Psoas muscle (tissue), 8 donors: Measurements from ENCODE around the gene DRD5. TPM values are rescaled to one million over a fixed set of nuclear protein-coding genes. Genes with fewer than 3 reads are reported as not detected.

ENCODE experiments used
- ATAC-seq, 4 donors: fragments of 200-7000 bp; cut with Tn5 transposase; one replicate each; pipeline ENCODE4 v1.9.1; 2020; ENCODE audit warnings: moderate library complexity in 3 of 4, mild to moderate bottlenecking in 2 of 4
- DNase-seq, 2 donors: peaks; one replicate each; pipeline ENCODE4 v3.0.0-alpha.2; 2020
- H3K27ac ChIP-seq: fragments of 200-600 bp; one replicate; pipeline ENCODE4 v1.8.0; 2022
- H3K27me3 ChIP-seq, 3 donors: fragments of 200-600 bp in 1 of 3; one replicate each; pipeline versions ENCODE4 v1.6.1 to v1.8.0; 2013 to 2022; ENCODE audit warnings: low read length in 2 of 3, mild to moderate bottlenecking in 2 of 3, moderate library complexity in 1 of 3; ENCODE audit not compliant: insufficient read depth in 3 of 3
- H3K36me3 ChIP-seq, 2 donors: fragments of 200-600 bp in 1 of 2; one replicate each; pipeline versions ENCODE4 v1.6.1 to v1.8.0; 2013 to 2022; ENCODE audit warnings: low read depth in 1 of 2, mild to moderate bottlenecking in 1 of 2, moderate library complexity in 1 of 2; ENCODE audit not compliant: insufficient read depth in 1 of 2
- H3K4me1 ChIP-seq: fragments of 200-600 bp; one replicate; pipeline ENCODE4 v1.8.0; 2022
- H3K4me3 ChIP-seq: fragments of 200-600 bp; one replicate; pipeline ENCODE4 v1.8.0; 2022; ENCODE audit warnings: mild to moderate bottlenecking
- H3K9me3 ChIP-seq: fragments of 200-600 bp; one replicate; pipeline ENCODE4 v1.8.0; 2022
- WGBS, 3 donors: extraction: QIAGEN DNeasy Blood & Tissue Kit; methylation state at CpG; one replicate each; pipeline versions ENCODE4 v1.1.6 to v1.1.7; 2013; 5-methylcytosine and 5-hydroxymethylcytosine counted together
- intact Hi-C, 2 donors: fragments of 100-400 bp; cut with DNase I; formaldehyde crosslinking; loops; one replicate each; pipeline versions ENCODE4 v1.11.0 to v1.14.2; 2022
- polyA plus RNA-seq, 3 donors: library from polyadenylated mRNA; stranded (reverse); fragments of 200-250 nt; gene quantifications; one replicate each; pipeline ENCODE4 v1.2.3, GENCODE V29; 2013
- total RNA-seq, 4 donors: library from RNA; stranded (reverse); fragmentation: NEBNext Ultra II Directional in 2 of 4; extraction: Animal tissue kit (Norgen Biotek cat#: 25700) in 2 of 4; gene quantifications; one replicate each; pipeline versions ENCODE4 v1.2.1 to v1.2.4, GENCODE V29; 2021 to 2023
- TF ChIP-seq, protein P1 (sequence below): fragments of 200-600 bp; IDR thresholded peaks from one replicate; pipeline ENCODE4 v1.8.0; 2022; ENCODE audit warnings: antibody characterized with exemption
- donor health status: healthy with polysubstance abuse.
- donor health status: DM: no; HTN: no; CAD: no; lungs with moderate emphysema.
- donor health status: Bipolar disorder and iron deficiency.
- donor health status: healthy.
- donor health status: DM: yes; HTN: yes; CAD: no.
- donor health status: DM: no; HTN: no; CAD: no.
- donor health status: DM: no; HTN: no; CAD: no.
- donor health status: DM: yes; HTN: yes; CAD: no.

DRD5 gene
- total and polyA plus RNA-seq, 7 donors = not detected

DNA sequence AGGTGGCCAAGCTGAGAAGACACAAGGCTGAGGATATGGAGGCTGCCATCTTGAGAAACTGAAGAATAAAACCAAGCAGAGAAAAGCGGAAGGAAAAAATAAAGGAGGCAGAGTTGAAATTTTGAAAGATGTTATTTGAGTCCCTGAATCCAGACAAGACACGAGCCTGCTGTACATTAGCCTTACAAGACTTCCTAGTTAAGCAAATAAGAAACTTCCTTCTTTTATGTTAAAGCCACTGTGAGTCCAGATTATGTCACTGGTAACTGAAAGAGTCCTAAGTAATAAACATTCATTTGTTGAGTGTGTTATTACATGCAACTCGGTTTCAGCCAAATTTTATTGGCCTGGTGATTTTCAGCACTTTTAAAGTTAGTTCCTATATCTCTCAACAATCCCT is 30.4 kb downstream of the DRD5 start:
- no peaks in the 10 kb centered on the region for H3K4me1 ChIP-seq
- 84 to 88% (median 84%) methylated on average over 3 of the region's 3 CpGs for WGBS, 3 donors
- H3K9me3 ChIP-seq = no peaks in the 10 kb centered on the region
- TF ChIP-seq, protein P1, sequence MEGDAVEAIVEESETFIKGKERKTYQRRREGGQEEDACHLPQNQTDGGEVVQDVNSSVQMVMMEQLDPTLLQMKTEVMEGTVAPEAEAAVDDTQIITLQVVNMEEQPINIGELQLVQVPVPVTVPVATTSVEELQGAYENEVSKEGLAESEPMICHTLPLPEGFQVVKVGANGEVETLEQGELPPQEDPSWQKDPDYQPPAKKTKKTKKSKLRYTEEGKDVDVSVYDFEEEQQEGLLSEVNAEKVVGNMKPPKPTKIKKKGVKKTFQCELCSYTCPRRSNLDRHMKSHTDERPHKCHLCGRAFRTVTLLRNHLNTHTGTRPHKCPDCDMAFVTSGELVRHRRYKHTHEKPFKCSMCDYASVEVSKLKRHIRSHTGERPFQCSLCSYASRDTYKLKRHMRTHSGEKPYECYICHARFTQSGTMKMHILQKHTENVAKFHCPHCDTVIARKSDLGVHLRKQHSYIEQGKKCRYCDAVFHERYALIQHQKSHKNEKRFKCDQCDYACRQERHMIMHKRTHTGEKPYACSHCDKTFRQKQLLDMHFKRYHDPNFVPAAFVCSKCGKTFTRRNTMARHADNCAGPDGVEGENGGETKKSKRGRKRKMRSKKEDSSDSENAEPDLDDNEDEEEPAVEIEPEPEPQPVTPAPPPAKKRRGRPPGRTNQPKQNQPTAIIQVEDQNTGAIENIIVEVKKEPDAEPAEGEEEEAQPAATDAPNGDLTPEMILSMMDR = no peak
- intact Hi-C loops = no loop called here
- DNase-seq (no peak), ATAC-seq (no peak)
- no peak overlapping the region for H3K4me3 ChIP-seq
- no peaks in the 10 kb centered on the region for H3K27me3 ChIP-seq
- H3K27ac ChIP-seq = no peak overlapping the region
- no peaks in the 10 kb centered on the region for H3K36me3 ChIP-seq

DNA sequence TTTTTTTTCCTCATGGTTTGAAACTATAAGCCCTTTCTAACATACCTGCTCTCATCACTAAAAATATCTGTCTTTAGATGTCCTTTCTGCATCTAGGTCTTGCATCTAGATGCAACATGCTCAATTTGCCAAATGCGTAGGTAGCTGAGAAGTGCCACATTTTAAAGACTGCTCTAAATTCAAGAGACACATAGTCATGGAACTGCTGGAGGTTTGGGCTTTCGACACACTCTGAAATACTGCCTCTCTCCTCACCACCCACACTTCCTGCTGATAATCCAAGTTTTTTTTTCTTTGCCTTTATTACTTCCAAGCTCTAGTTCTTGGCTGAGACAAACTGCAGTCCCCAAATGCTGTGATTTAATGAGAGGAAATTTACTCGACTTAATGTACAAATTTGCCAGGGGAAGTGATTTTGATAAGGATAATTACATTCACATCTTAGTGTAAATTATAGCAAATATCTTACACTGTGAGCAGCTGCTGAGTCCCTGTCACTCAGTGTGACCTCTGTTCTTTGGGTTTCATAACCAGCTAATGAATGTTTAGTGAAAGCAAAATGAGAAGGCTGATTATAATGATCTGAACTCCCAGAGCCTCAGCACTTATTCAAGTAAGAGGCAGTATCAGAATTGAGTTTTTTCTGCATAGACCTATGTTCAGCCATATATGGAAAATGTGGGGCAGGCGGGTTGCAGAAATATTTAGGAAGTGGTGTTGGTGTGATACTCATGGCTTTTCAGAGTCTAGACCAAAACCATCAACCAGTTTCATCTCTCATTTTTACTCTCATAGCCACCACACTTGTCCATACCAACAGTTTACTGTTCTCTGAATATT is 31.3 kb downstream of the DRD5 start:
- DNase-seq (no peak), ATAC-seq (no peak)
- H3K36me3 ChIP-seq = no peaks in the 10 kb centered on the region
- no peak overlapping the region for H3K27ac ChIP-seq
- no peaks in the 10 kb centered on the region for H3K4me1 ChIP-seq
- TF ChIP-seq, protein P1 = no peak
- H3K9me3 ChIP-seq = no peaks in the 10 kb centered on the region
- 37 to 42% (median 41%) methylated on average over 4 of the region's 4 CpGs for WGBS, 3 donors
- no peaks in the 10 kb centered on the region for H3K27me3 ChIP-seq
- intact Hi-C loops = no loop called here
- no peak overlapping the region for H3K4me3 ChIP-seq

DNA sequence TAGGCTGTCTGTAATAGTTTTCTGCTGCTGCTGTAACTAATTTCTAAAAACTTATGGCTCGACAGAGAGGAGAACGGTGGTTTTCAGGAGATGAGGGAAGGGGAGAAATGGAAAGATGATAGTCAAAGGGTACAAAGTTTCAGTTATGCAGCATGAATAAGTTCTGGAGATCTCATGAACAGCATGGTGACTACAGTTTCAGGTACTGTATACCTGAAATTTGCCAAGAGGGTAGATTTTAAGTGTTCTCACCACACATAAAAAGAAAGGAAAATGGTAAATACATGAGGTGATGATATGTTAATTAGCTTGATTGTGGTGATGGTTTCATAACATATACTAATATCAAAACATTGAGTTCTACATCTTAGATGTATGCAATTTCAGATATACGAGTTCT is 34.9 kb downstream of the DRD5 start:
- intact Hi-C loops = no loop called here
- Histone ChIP-seq H3K27me3 (no peaks in the 10 kb centered on the region), H3K9me3 (no peaks in the 10 kb centered on the region), H3K4me1 (no peaks in the 10 kb centered on the region), H3K36me3 (no peaks in the 10 kb centered on the region), H3K27ac (no peak overlapping the region), H3K4me3 (no peak overlapping the region)
- WGBS, 3 donors = 87 to 95% (median 91%) methylated on average over 3 of the region's 3 CpGs
- TF ChIP-seq, protein P1 = no peak
- ATAC-seq (no peak), DNase-seq (no peak)

DNA sequence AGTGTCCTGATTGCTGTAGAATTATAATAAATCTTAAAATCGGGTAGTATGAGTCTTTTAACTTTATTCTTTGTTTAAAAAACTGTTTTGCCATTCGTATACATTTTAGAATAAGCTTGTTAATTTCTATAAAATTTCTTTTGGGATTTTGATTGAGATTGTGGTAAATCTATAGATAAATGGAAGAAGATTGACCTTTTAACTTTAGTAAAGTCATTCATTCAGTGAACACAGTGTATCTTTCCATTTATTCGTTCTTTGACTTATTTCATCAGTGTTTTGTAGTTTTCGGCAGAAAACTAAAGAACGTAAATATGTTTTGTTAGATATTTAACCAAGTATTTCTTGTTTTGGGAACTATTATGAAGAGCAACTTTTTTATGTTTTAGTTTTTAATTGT is 38.9 kb downstream of the DRD5 start:
- no peaks in the 10 kb centered on the region for H3K4me1 ChIP-seq
- DNase-seq = no peak
- H3K27ac ChIP-seq = no peak overlapping the region
- no peaks in the 10 kb centered on the region for H3K36me3 ChIP-seq
- 74 to 78% (median 75%) methylated on average over 5 of the region's 5 CpGs for WGBS, 3 donors
- no peaks in the 10 kb centered on the region for H3K9me3 ChIP-seq
- no peak overlapping the region for H3K4me3 ChIP-seq
- no peak for ATAC-seq
- intact Hi-C loops = no loop called here
- TF ChIP-seq, protein P1 = no peak
- H3K27me3 ChIP-seq = no peaks in the 10 kb centered on the region

DNA sequence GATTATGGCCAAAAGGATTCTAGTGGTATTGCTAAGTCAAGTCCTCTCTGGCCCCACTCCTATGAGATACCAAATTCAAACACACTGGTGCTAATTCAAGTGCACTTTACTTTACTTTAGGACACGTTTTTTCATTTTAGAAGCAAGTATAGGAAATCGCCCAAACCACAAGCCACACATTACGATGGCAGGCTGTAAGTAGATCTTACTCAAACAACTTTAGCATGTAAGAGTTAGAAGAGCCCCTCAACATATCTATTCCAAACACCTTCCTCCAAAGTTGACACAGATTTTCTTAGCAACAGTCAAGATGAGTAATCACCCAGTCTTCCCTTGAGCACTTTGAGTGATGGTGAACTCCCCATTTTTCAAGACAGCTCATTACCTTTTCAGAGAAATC is 43.6 kb downstream of the DRD5 start:
- 86 to 90% (median 89%) methylated on average over 3 of the region's 3 CpGs for WGBS, 3 donors
- no peak overlapping the region for H3K27ac ChIP-seq
- intact Hi-C loops = no loop called here
- no peak for DNase-seq
- H3K36me3 ChIP-seq = no peaks in the 10 kb centered on the region
- H3K4me3 ChIP-seq = no peak overlapping the region
- TF ChIP-seq, protein P1 = no peak
- no peaks in the 10 kb centered on the region for H3K4me1 ChIP-seq
- no peak for ATAC-seq
- H3K9me3 ChIP-seq = no peaks in the 10 kb centered on the region
- no peaks in the 10 kb centered on the region for H3K27me3 ChIP-seq
